A549 (cell line): Measurements from ENCODE around the gene IFT27. TPM values are rescaled to one million over a fixed set of nuclear protein-coding genes. Genes with fewer than 3 reads are reported as not detected.
"Not testable (repeated sequence)": the region's sequence is repeated elsewhere in the genome, so short reads cannot be mapped to it uniquely, and the experiment has no call there.

ENCODE experiments used
- ATAC-seq, 2 experiments: fragments of 200-7000 bp in 1 of 2; fragments of >200 bp in 1 of 2; cut with Nextera tagmentation in 1 of 2; cut with Tn5 transposase in 1 of 2; 3 replicates each; pipeline versions ENCODE4 v1.8.0 to v1.9.1; 2018 to 2020; ENCODE audit warnings: mild to moderate bottlenecking in 1 of 2, moderate library complexity in 1 of 2
- CTCF ChIA-PET: fragments of 300-600 bp; sonication (Branson Sonifier 250); formaldehyde crosslinking; extraction: SDS; loops from one replicate; lab custom pipeline; 2021; ENCODE audit warnings: antibody characterized with exemption, inconsistent platforms; lab: Yijun Ruan, JAX
- POLR2A ChIA-PET: fragments of 350-600 bp; formaldehyde crosslinking; extraction: SDS; loops from one replicate; lab custom pipeline; 2021; ENCODE audit warnings: antibody characterized with exemption, inconsistent platforms; lab: Yijun Ruan, JAX
- DNase-seq, 2 experiments: peaks; one replicate each; pipeline versions ENCODE4 v3.0.0 to v3.0.0-alpha.2; 2011 to 2016; ENCODE audit warnings: low read depth in 1 of 2, low spot score in 1 of 2
- FAIRE-seq: peaks from 2 replicates; lab custom pipeline; 2011; peaks lifted over from hg19 to GRCh38; lab: Jason Lieb, UNC
- H3K27ac ChIP-seq, 2 experiments: fragments of >200 bp; sonication (Bioruptor Twin); formaldehyde crosslinking; 3 replicates each; pipeline ENCODE4 v1.5.1; 2016 to 2017
- H3K4me1 ChIP-seq: fragments of >200 bp; sonication (Bioruptor Twin); formaldehyde crosslinking; 3 replicates; pipeline ENCODE4 v1.6.1; 2016
- H3K4me2 ChIP-seq: fragments of >200 bp; sonication (Bioruptor Twin); formaldehyde crosslinking; 3 replicates; pipeline ENCODE4 v1.6.1; 2016
- H3K4me3 ChIP-seq: fragments of >200 bp; sonication (Bioruptor Twin); formaldehyde crosslinking; 3 replicates; pipeline ENCODE4 v1.5.1; 2016
- H3K9me3 ChIP-seq: fragments of >200 bp; sonication (Bioruptor Twin); formaldehyde crosslinking; 3 replicates; pipeline ENCODE4 v1.6.1; 2016
- BCL3 ChIP-seq: fragments of >200 bp; sonication (Bioruptor Twin); formaldehyde crosslinking; IDR thresholded peaks from 3 replicates; pipeline ENCODE4 v1.6.1; 2016
- CBX2 ChIP-seq: fragments of 200-600 bp; sonication (generic); IDR thresholded peaks from 2 replicates; pipeline ENCODE4 v1.6.1; 2016; ENCODE audit warnings: low read depth, mild to moderate bottlenecking, borderline replicate concordance
- CBX8 ChIP-seq: fragments of 200-600 bp; sonication (generic); IDR thresholded peaks from 2 replicates; pipeline ENCODE4 v1.6.1; 2016
- CHD2 ChIP-seq: fragments of 150-350 bp; IDR thresholded peaks from 2 replicates; pipeline ENCODE4 v1.6.1; 2014; ENCODE audit warnings: low read length; ENCODE audit not compliant: partially characterized antibody
- CHD4 ChIP-seq: fragments of 200-600 bp; sonication (generic); IDR thresholded peaks from 2 replicates; pipeline ENCODE4 v1.6.1; 2016; ENCODE audit warnings: antibody characterized with exemption, mild to moderate bottlenecking, borderline replicate concordance
- E2F6 ChIP-seq: IDR thresholded peaks from 2 replicates; pipeline ENCODE4 v1.6.1; 2012; ENCODE audit warnings: low read depth, borderline replicate concordance
- EHF ChIP-seq: fragments of 250-450 bp; sonication (Bioruptor Pico); IDR thresholded peaks from 2 replicates; pipeline ENCODE4 v1.5.0; 2020; ENCODE audit warnings: mild to moderate bottlenecking
- EP300 ChIP-seq, 2 experiments: fragments of >200 bp; sonication (Bioruptor Twin); formaldehyde crosslinking; IDR thresholded peaks; 2 replicates in 1 of 2; 3 replicates in 1 of 2; pipeline ENCODE4 v1.6.1; 2016 to 2017
- ESRRA ChIP-seq: fragments of 150-350 bp; IDR thresholded peaks from 2 replicates; pipeline ENCODE4 v1.6.1; 2014; ENCODE audit warnings: mild to moderate bottlenecking, low read length, borderline replicate concordance
- FOSB ChIP-seq: fragments of 250-450 bp; sonication (Bioruptor Pico); IDR thresholded peaks from 2 replicates; pipeline ENCODE4 v1.5.0; 2020; ENCODE audit warnings: mild to moderate bottlenecking, moderate library complexity
- GATA3 ChIP-seq: IDR thresholded peaks from 2 replicates; pipeline ENCODE4 v1.6.1; 2012; ENCODE audit warnings: borderline replicate concordance
- JUN ChIP-seq, 2 experiments: fragments of >200 bp; sonication (Bioruptor Twin); formaldehyde crosslinking; IDR thresholded peaks; 2 replicates in 1 of 2; 3 replicates in 1 of 2; pipeline ENCODE4 v1.6.1; 2016 to 2017
- MAZ ChIP-seq: fragments of 150-350 bp; IDR thresholded peaks from 2 replicates; pipeline ENCODE4 v1.6.1; 2014; ENCODE audit warnings: antibody characterized with exemption, low read depth, low read length, borderline replicate concordance
- NFE2L2 ChIP-seq: fragments of 150-350 bp; conservative IDR thresholded peaks from 2 replicates; pipeline ENCODE4 v1.6.1; 2014; ENCODE audit warnings: low read length
- PBX3 ChIP-seq: IDR thresholded peaks from 2 replicates; pipeline ENCODE4 v1.6.1; 2012
- POLR2AphosphoS2 ChIP-seq: conservative IDR thresholded peaks from 2 replicates; pipeline ENCODE4 v1.6.1; 2012; ENCODE audit warnings: low read length, improper control_type of control experiment, inconsistent platforms
- RARB ChIP-seq: fragments of 250-450 bp; sonication (Bioruptor Pico); IDR thresholded peaks from 2 replicates; pipeline ENCODE4 v1.8.0; 2021; ENCODE audit warnings: mild to moderate bottlenecking, moderate library complexity
- RCOR1 ChIP-seq: fragments of 150-350 bp; IDR thresholded peaks from 2 replicates; pipeline ENCODE4 v1.6.1; 2014; ENCODE audit warnings: antibody characterized with exemption, low read length, low read depth
- RFX5 ChIP-seq: fragments of 450-650 bp; IDR thresholded peaks from 2 replicates; pipeline ENCODE4 v1.7.1; 2014; ENCODE audit warnings: antibody characterized with exemption, mild to moderate bottlenecking, moderate library complexity
- ZC3H11A ChIP-seq: fragments of 450-650 bp; IDR thresholded peaks from 2 replicates; pipeline ENCODE4 v1.6.1; 2014; ENCODE audit warnings: antibody characterized with exemption, mild to moderate bottlenecking
- ZNF302 ChIP-seq: fragments of 250-450 bp; sonication (Bioruptor Pico); IDR thresholded peaks from 2 replicates; pipeline ENCODE4 v1.9.0; 2021; ENCODE audit warnings: inconsistent platforms, mild to moderate bottlenecking, moderate library complexity
- WGBS: methylation state at CpG from one replicate; pipeline ENCODE4 v1.1.6; 2017; ENCODE audit errors: missing lambda C conversion rate; 5-methylcytosine and 5-hydroxymethylcytosine counted together
- polyA plus RNA-seq, 4 experiments: library from polyadenylated mRNA; depleted of rRNA in 3 of 4; stranded (reverse); fragments of >200 nt; fragmentation: RNase III in 1 of 4; extraction: RNeasy Plus Mini Kit Qiagen cat#74134 plus additional on column Dnase treatment in 1 of 4; gene quantifications; 2 replicates in 3 of 4; 3 replicates in 1 of 4; pipeline ENCODE4 v1.2.3, GENCODE V29; 2011 to 2017

Gene IFT27
- polyA plus RNA-seq, 2 of the 4 experiments (the other 2 are of a cell fraction), result 17.5 to 24.6 TPM

- DNase-seq (no peak), FAIRE-seq (no peak), ATAC-seq (no peak)
- no peak overlapping the region for H3K4me2 ChIP-seq
- no peak overlapping the region for H3K27ac ChIP-seq
- POLR2A ChIA-PET, result no interaction called here
- 11% methylated on average over 1 of the region's 1 CpG for WGBS
- CTCF ChIA-PET, result interaction anchor here (1.3 kb wide), 1 partner anchor 25 kb away, joined by 3 read pairs; no protein-coding TSS in a partner anchor
- H3K4me1 ChIP-seq, result no peaks in the 10 kb centered on the region
- no peaks in the 10 kb centered on the region for H3K9me3 ChIP-seq
- no peak overlapping the region for H3K4me3 ChIP-seq
- no peak for TF ChIP-seq RCOR1
- TF ChIP-seq JUN (IDR thresholded peaks at IDR 0.05), result no peak
- TF ChIP-seq BCL3, result no peak
- TF ChIP-seq POLR2AphosphoS2, result no peak
- no peak for TF ChIP-seq RFX5
- TF ChIP-seq PBX3, result no peak
- no peak for TF ChIP-seq ZNF302 (CRISPR knock-in tag)
- no peak for TF ChIP-seq CBX2
- no peak for TF ChIP-seq CBX8
Observed at GRCh38 chr22:36732609-36733008, 43.3 kb downstream of the IFT27 start.

- no peak for FAIRE-seq
- WGBS, result 76% methylated on average over 5 of the region's 5 CpGs
- Histone ChIP-seq H3K4me3 (no peak overlapping the region), H3K4me1 (no peaks in the 10 kb centered on the region), H3K27ac (no peak overlapping the region), H3K4me2 (no peak overlapping the region), H3K9me3 (no peaks in the 10 kb centered on the region)
- CTCF ChIA-PET, result interaction anchor here (1.3 kb wide), 1 partner anchor 25 kb away, joined by 3 read pairs; no protein-coding TSS in a partner anchor
- no peak for DNase-seq
- no peak for TF ChIP-seq ESRRA
- ATAC-seq, result no peak
- POLR2A ChIA-PET, result no interaction called here
Observed at GRCh38 chr22:36731916-36732315, 44.0 kb downstream of the IFT27 start.

- H3K4me1 ChIP-seq, H3K9me3 ChIP-seq, FAIRE-seq, H3K4me3 ChIP-seq, H3K4me2 ChIP-seq, DNase-seq, H3K27ac ChIP-seq, ATAC-seq, CTCF ChIA-PET, POLR2A ChIA-PET: not testable (repeated sequence)
- WGBS, result 64% methylated on average over 6 of the region's 6 CpGs
Observed at GRCh38 chr22:36731321-36731720, 44.6 kb downstream of the IFT27 start.

GRCh38 chr22:36730176-36730858 is 45.6 kb downstream of the IFT27 start:
- Histone ChIP-seq H3K27ac (no peak overlapping the region), H3K4me3 (no peak overlapping the region), H3K9me3 (no peaks in the 10 kb centered on the region), H3K4me1 (no peaks in the 10 kb centered on the region), H3K4me2 (no peak overlapping the region)
- DNase-seq (no peak), FAIRE-seq (no peak), ATAC-seq (no peak)
- CTCF ChIA-PET, result no interaction called here
- 67% methylated on average over 14 of the region's 19 CpGs for WGBS
- POLR2A ChIA-PET, result no interaction called here
- TF ChIP-seq FOSB (CRISPR knock-in tag) (no peak), MAZ (no peak)

GRCh38 chr22:36729321-36729720 is 46.6 kb downstream of the IFT27 start:
- Histone ChIP-seq H3K27ac (no peak overlapping the region), H3K4me1 (no peaks in the 10 kb centered on the region), H3K4me2 (no peak overlapping the region)
- WGBS, result 56% methylated on average over 7 of the region's 7 CpGs
- no peak for DNase-seq
- POLR2A ChIA-PET, result no interaction called here
- CTCF ChIA-PET, result interaction anchor here (1.0 kb wide), 1 partner anchor 199 kb away, joined by 3 read pairs; no protein-coding TSS in a partner anchor
- no peak for FAIRE-seq
- no peak for ATAC-seq
- TF ChIP-seq GATA3 (no peak), RARB (CRISPR knock-in tag) (no peak), ZC3H11A (no peak), EP300 (IDR thresholded peaks at IDR 0.05) (no peak), CHD2 (no peak), E2F6 (no peak), POLR2AphosphoS2 (no peak), NFE2L2 (no peak), CHD4 (no peak), BCL3 (no peak), EHF (no peak), FOSB (CRISPR knock-in tag) (no peak), CBX8 (no peak)
- TF ChIP-seq, all 56 proteins: peak for 0
- Histone ChIP-seq H3K4me3 (no peak overlapping the region), H3K9me3 (no peaks in the 10 kb centered on the region)
